HepG2 (cell line): ENCODE measurements around the gene XPNPEP1. TPM values are rescaled to one million over a fixed set of nuclear protein-coding genes. Genes with fewer than 3 reads are reported as not detected.

ENCODE experiments used
- ATAC-seq: fragments of 200-7000 bp; cut with Tn5 transposase; 3 replicates; pipeline ENCODE4 v1.9.1; 2020; ENCODE audit warnings: mild to moderate bottlenecking, moderate library complexity
- BruUV-seq: library from RNA; stranded (reverse); fragments of 400-500 nt; replicated peaks from 2 replicates; lab custom pipeline; 2021; lab: Mats Ljungman, UMichigan
- CTCF ChIA-PET: fragments of 300-600 bp; formaldehyde crosslinking; extraction: SDS; loops from one replicate; lab custom pipeline; 2021; ENCODE audit warnings: low total read pairs, inconsistent platforms, low intra/inter-chr PET ratio; lab: Yijun Ruan, JAX
- POLR2A ChIA-PET: fragments of 350-600 bp; sonication (Branson Sonifier 250); formaldehyde crosslinking; loops from one replicate; lab custom pipeline; 2020; ENCODE audit warnings: antibody characterized with exemption, inconsistent platforms; lab: Yijun Ruan, JAX
- DNase-seq: peaks from one replicate; pipeline ENCODE4 v3.0.0-alpha.2; 2015; ENCODE audit warnings: low spot score
- FAIRE-seq: peaks from 3 replicates; lab custom pipeline; 2011; peaks lifted over from hg19 to GRCh38; lab: Jason Lieb, UNC
- H2AFZ ChIP-seq: one replicate; pipeline ENCODE4 v1.6.1; 2011; ENCODE audit warnings: low read length, inconsistent platforms
- H3K27ac ChIP-seq: fragments of 300-600 bp; 3 replicates; pipeline ENCODE4 v1.8.0; 2011; ENCODE audit warnings: mixed run types, mild to moderate bottlenecking, mixed read lengths, low read length, inconsistent platforms; ENCODE audit not compliant: insufficient read depth; ENCODE audit errors: extremely low read length
- H3K27me3 ChIP-seq, 2 experiments: fragments of 200-600 bp in 1 of 2; 2 replicates in 1 of 2; 3 replicates in 1 of 2; pipeline versions ENCODE4 v1.6.0 to v1.8.0; 2011; ENCODE audit warnings: low read length in 2 of 2, mild to moderate bottlenecking in 2 of 2, moderate library complexity in 2 of 2, inconsistent platforms in 1 of 2; ENCODE audit not compliant: insufficient read depth in 2 of 2, control insufficient read depth in 1 of 2
- H3K36me3 ChIP-seq, 2 experiments: fragments of 200-600 bp in 1 of 2; replicated peaks in 1 of 2; 2 replicates in 1 of 2; 3 replicates in 1 of 2; pipeline versions ENCODE4 v1.5.1 to v1.8.0; 2011; ENCODE audit warnings: low read length in 2 of 2, inconsistent platforms in 1 of 2; ENCODE audit not compliant: insufficient read depth in 2 of 2, control insufficient read depth in 1 of 2
- H3K4me1 ChIP-seq: 2 replicates; pipeline ENCODE4 v1.5.1; 2012; ENCODE audit warnings: low read length, inconsistent platforms; ENCODE audit not compliant: insufficient read depth
- H3K4me2 ChIP-seq: 2 replicates; pipeline ENCODE4 v1.6.0; 2011; ENCODE audit warnings: low read depth, low read length, inconsistent platforms
- H3K4me3 ChIP-seq, 3 experiments: fragments of 200-600 bp in 1 of 3; sonication (generic), shearing (Covaris generic) in 1 of 3; replicated peaks in 1 of 3; 2 replicates each; pipeline ENCODE4 v1.5.1; 2011 to 2016; ENCODE audit warnings: low read length in 3 of 3, inconsistent platforms in 2 of 3, low read depth in 2 of 3, mild to moderate bottlenecking in 2 of 3, control low read depth in 1 of 3, mixed read lengths in 1 of 3; ENCODE audit not compliant: insufficient read depth in 1 of 3
- H3K79me2 ChIP-seq: one replicate; pipeline ENCODE4 v1.6.1; 2011; ENCODE audit warnings: low read length, inconsistent platforms; ENCODE audit not compliant: insufficient read depth
- H3K9ac ChIP-seq: 2 replicates; pipeline ENCODE4 v1.6.0; 2011; ENCODE audit warnings: mild to moderate bottlenecking, low read depth, low read length, inconsistent platforms; ENCODE audit not compliant: insufficient read depth
- H3K9me3 ChIP-seq: 2 replicates; pipeline ENCODE4 v1.5.1; 2012; ENCODE audit warnings: mild to moderate bottlenecking, low read length
- H4K20me1 ChIP-seq: 2 replicates; pipeline ENCODE4 v1.6.0; 2011; ENCODE audit warnings: inconsistent platforms, mild to moderate bottlenecking, low read length, moderate library complexity; ENCODE audit not compliant: insufficient read depth
- CCDC6 ChIP-seq: sonication (generic); formaldehyde crosslinking; IDR thresholded peaks from 2 replicates; pipeline ENCODE4 v1.8.1; 2022; ENCODE audit warnings: mild to moderate bottlenecking, missing genetic modification reagents, moderate library complexity
- DZIP1 ChIP-seq: sonication (generic); formaldehyde crosslinking; IDR thresholded peaks from 2 replicates; pipeline ENCODE4 v1.5.0; 2020; ENCODE audit warnings: mild to moderate bottlenecking, missing genetic modification reagents
- HDAC6 ChIP-seq: fragments of 200-600 bp; sonication (generic); IDR thresholded peaks from 2 replicates; pipeline ENCODE4 v1.7.0; 2017; ENCODE audit warnings: mild to moderate bottlenecking, antibody characterized with exemption, low read length, low read depth
- PRDM10 ChIP-seq: sonication (generic); formaldehyde crosslinking; IDR thresholded peaks from 2 replicates; pipeline ENCODE4 v1.4.0; 2020; ENCODE audit warnings: low read depth, missing genetic modification reagents
- SRSF4 ChIP-seq: fragments of 200-400 bp; formaldehyde crosslinking; IDR thresholded peaks from one replicate; pipeline ENCODE4 v1.6.1; 2018; ENCODE audit warnings: mild to moderate bottlenecking, low read depth, low read length, moderate library complexity; ENCODE audit not compliant: poor library complexity, severe bottlenecking
- TOPORS ChIP-seq: sonication (generic); formaldehyde crosslinking; IDR thresholded peaks from 2 replicates; pipeline ENCODE4 v1.8.0; 2023; ENCODE audit warnings: mild to moderate bottlenecking, missing genetic modification reagents
- YY1 ChIP-seq: IDR thresholded peaks from 2 replicates; pipeline ENCODE4 v1.6.1; 2011; ENCODE audit warnings: low read length, low read depth, moderate library complexity, mild to moderate bottlenecking; ENCODE audit not compliant: insufficient read depth, insufficient replicate concordance
- ZNF280B ChIP-seq: sonication (generic); formaldehyde crosslinking; IDR thresholded peaks from 2 replicates; pipeline ENCODE4 v1.5.0; 2020; ENCODE audit warnings: missing genetic modification reagents, mild to moderate bottlenecking, borderline replicate concordance
- ZNF629 ChIP-seq: sonication (generic); formaldehyde crosslinking; conservative IDR thresholded peaks from 2 replicates; pipeline ENCODE4 v1.5.0; 2020; ENCODE audit warnings: missing genetic modification reagents
- WGBS: methylation state at CpG from one replicate; pipeline ENCODE4 v1.1.6; 2017; ENCODE audit warnings: low lambda C conversion rate; 5-methylcytosine and 5-hydroxymethylcytosine counted together
- in situ Hi-C: cut with HindIII; loops from 2 replicates; pipeline ENCODE4 v1.10.0; 2017; ENCODE audit warnings: low pct_unique_long_range_greater_than_20kb; ENCODE audit not compliant: extremely low pct_ligation_motif_present
- intact Hi-C: fragments of 100-400 bp; cut with micrococcal nuclease; formaldehyde crosslinking; loops from one replicate; pipeline ENCODE4 v1.10.0; 2022; ENCODE audit not compliant: unreplicated experiment
- polyA plus RNA-seq, 8 experiments: library from polyadenylated mRNA; depleted of rRNA in 3 of 8; stranded (reverse) in 7 of 8; unstranded in 1 of 8; fragments of >200 nt; fragmentation: Illumina TruSeq in 4 of 8; extraction: Trizol in 4 of 8; gene quantifications; 2 replicates each; pipeline versions ENCODE4 v1.2.1 to v1.2.3, GENCODE V29; 2011 to 2016; ENCODE audit warnings: low read depth in 4 of 8, missing spikeins in 1 of 8, mixed read lengths in 1 of 8; ENCODE audit not compliant: insufficient read depth in 1 of 8
- total RNA-seq, 5 experiments: library from RNA; depleted of rRNA; stranded (reverse); fragments of >200 nt; fragmentation: Illumina TruSeq; extraction: Trizol; gene quantifications; 2 replicates each; pipeline ENCODE4 v1.2.3, GENCODE V29; 2016; ENCODE audit warnings: low read depth in 1 of 5

The XPNPEP1 gene
- total and polyA plus RNA-seq, 2 of the 13 experiments (the other 11 are each of a cell fraction or from before 2014, with no cell fraction given) = 30.3 to 55.5 TPM

GRCh38 chr10:109891105-109891504 is 32.2 kb downstream of the XPNPEP1 start:
- FAIRE-seq = no peak

GRCh38 chr10:109889867-109890266 is 33.4 kb downstream of the XPNPEP1 start:
- POLR2A ChIA-PET = no interaction called here
- H3K27ac ChIP-seq = no peak overlapping the region
- intact Hi-C loops = no loop called here
- peaks cover 15 to 24% of the 10 kb centered on the region in 2 experiments; a peak in 4 of 5 replicates for H3K36me3 ChIP-seq
- BruUV-seq = no TSS peak
- DNase-seq (no peak), ATAC-seq (no peak), FAIRE-seq (no peak)
- 98% methylated on average over 4 of the region's 4 CpGs for WGBS
- no peak overlapping the region for H3K4me3 ChIP-seq
- H4K20me1 ChIP-seq = no peaks in the 10 kb centered on the region
- in situ Hi-C loops = loop anchor here (10.0 to 25.0 kb wide), 2 partner anchors 122 to 245 kb away; partner anchors contain the start of gene ADD3
- H3K4me1 ChIP-seq = 0 out of 2 replicates have a peak, but pooled peaks cover under 1% of the 10 kb centered on the region
- H3K4me2 ChIP-seq = no peak overlapping the region
- no peak overlapping the region for H3K9ac ChIP-seq
- H2AFZ ChIP-seq = no peak overlapping the region
- no peaks in the 10 kb centered on the region for H3K9me3 ChIP-seq
- no peaks in the 10 kb centered on the region for H3K27me3 ChIP-seq
- no peaks in the 10 kb centered on the region for H3K79me2 ChIP-seq
- CTCF ChIA-PET = no interaction called here
- TF ChIP-seq HDAC6 = no peak
- TF ChIP-seq YY1 = no peak
- no peak for TF ChIP-seq PRDM10
- TF ChIP-seq DZIP1 (CRISPR knock-in tag) = no peak
- no peak for TF ChIP-seq CCDC6 (CRISPR knock-in tag)
- no peak for TF ChIP-seq ZNF280B
- TF ChIP-seq TOPORS (CRISPR knock-in tag) = no peak

More at GRCh38 chr10:109891105-109891504, 32.2 kb downstream of the XPNPEP1 start:
- Histone ChIP-seq H3K4me1 (no peaks in the 10 kb centered on the region), H3K27me3 (no peaks in the 10 kb centered on the region), H3K9me3 (no peaks in the 10 kb centered on the region), H3K36me3 (peaks cover 15 to 24% of the 10 kb centered on the region in 2 experiments; a peak in 4 of 5 replicates), H3K4me3 (no peak overlapping the region)
- POLR2A ChIA-PET = no interaction called here
- ATAC-seq (no peak), DNase-seq (no peak)
- WGBS = 93% methylated on average over 2 of the region's 2 CpGs
- CTCF ChIA-PET = no interaction called here
- no TSS peak for BruUV-seq
- TF ChIP-seq ZNF629 (CRISPR knock-in tag) = peak; percentile 51
- no peak for TF ChIP-seq SRSF4
- TF ChIP-seq, all 625 proteins: peak for 1
- Histone ChIP-seq H4K20me1 (no peaks in the 10 kb centered on the region), H2AFZ (no peak overlapping the region), H3K4me2 (no peak overlapping the region), H3K9ac (no peak overlapping the region), H3K79me2 (no peaks in the 10 kb centered on the region), H3K27ac (no peak overlapping the region)
- intact Hi-C loops (no loop called here), in situ Hi-C loops (loop anchor here (25.0 kb wide), 1 partner anchor 121 kb away; the partner anchor contains the start of gene ADD3)
